Right lobe of liver (tissue), 6 donors: ENCODE measurements around the gene FAT3. TPM values are rescaled to one million over a fixed set of nuclear protein-coding genes. Genes with fewer than 3 reads are reported as not detected.

ENCODE experiments used
- ATAC-seq, 4 donors: fragments of 200-7000 bp; cut with Tn5 transposase; one replicate each; pipeline ENCODE4 v1.9.1; 2020; ENCODE audit warnings: mild to moderate bottlenecking in 4 of 4, moderate library complexity in 4 of 4
- DNase-seq, 3 donors: peaks; one replicate each; pipeline ENCODE4 v3.0.0-alpha.2; 2020
- H3K27ac ChIP-seq, 3 donors: fragments of 200-600 bp; one replicate each; pipeline ENCODE4 v1.8.0; 2022
- H3K27me3 ChIP-seq, 2 donors: fragments of 200-600 bp; one replicate each; pipeline ENCODE4 v1.8.0; 2022
- H3K36me3 ChIP-seq, 4 donors: fragments of 200-600 bp; sonication (generic) in 1 of 4; one replicate each; pipeline versions ENCODE4 v1.5.1 to v1.8.0; 2017 to 2022; ENCODE audit warnings: control low read depth in 1 of 4
- H3K4me1 ChIP-seq, 4 donors: fragments of 200-600 bp; sonication (generic) in 1 of 4; one replicate each; pipeline versions ENCODE4 v1.5.1 to v1.8.0; 2017 to 2022; ENCODE audit warnings: control low read depth in 1 of 4
- H3K4me3 ChIP-seq, 3 donors: fragments of 200-600 bp; one replicate each; pipeline ENCODE4 v1.8.0; 2022
- H3K9me3 ChIP-seq, 4 donors: fragments of 200-600 bp; sonication (generic) in 1 of 4; one replicate each; pipeline versions ENCODE4 v1.5.1 to v1.8.0; 2017 to 2022; ENCODE audit warnings: control low read depth in 1 of 4
- CTCF ChIP-seq, 4 donors: fragments of 200-600 bp in 3 of 4; fragments of 450-650 bp in 1 of 4; IDR thresholded peaks; one replicate each; pipeline versions ENCODE4 v1.5.1 to v1.8.0; 2016 to 2022; ENCODE audit warnings: antibody characterized with exemption in 4 of 4, mild to moderate bottlenecking in 2 of 4
- POLR2A ChIP-seq: fragments of 450-650 bp; IDR thresholded peaks from one replicate; pipeline ENCODE4 v1.6.1; 2017; ENCODE audit warnings: antibody characterized with exemption, mild to moderate bottlenecking
- WGBS: methylation state at CpG from one replicate; pipeline ENCODE4 v1.1.6; 2018; ENCODE audit warnings: low coverage, low lambda C conversion rate; ENCODE audit not compliant: insufficient coverage; ENCODE audit errors: missing lambda C conversion rate; 5-methylcytosine and 5-hydroxymethylcytosine counted together
- intact Hi-C, 2 donors: fragments of 100-400 bp; cut with DNase I; formaldehyde crosslinking; loops; one replicate each; pipeline versions ENCODE4 v1.11.2 to v1.14.1; 2022
- total RNA-seq, 6 experiments: library from RNA; depleted of rRNA in 2 of 6; stranded (reverse); fragments of >200 nt in 2 of 6; fragmentation: NEBNext Ultra II Directional in 3 of 6; extraction: Animal tissue kit (Norgen Biotek cat#: 25700) in 3 of 6; gene quantifications; one replicate each; pipeline versions ENCODE4 v1.1.0 to v1.2.4, GENCODE V29; 2016 to 2023
- donor health status: DM: no; HTN: yes; CAD: no.
- donor health status: DM: no; HTN: no; CAD: no.
- donor health status: DM: no; HTN: no; CAD: no.
- donor health status: DM: no; HTN: yes; CAD: no.
- donor health status: DM: no; HTN: yes; CAD: no.

FAT3 gene
- total RNA-seq, 6 experiments from 2014 or later, result 0.04 to 0.42 (median 0.12) TPM

GRCh38 chr11:92227959-92228935 is 3.6 kb downstream of the FAT3 start:
- Histone ChIP-seq H3K9me3 (no peaks in the 10 kb centered on the region), H3K4me1 (peaks cover 0 to 12% (median 0%) of the 10 kb centered on the region in 4 donors), H3K27me3 (peaks cover 0 to 17% of the 10 kb centered on the region in 2 donors), H3K4me3 (no peak overlapping the region), H3K36me3 (no peaks in the 10 kb centered on the region), H3K27ac (no peak overlapping the region)
- TF ChIP-seq POLR2A (no peak), CTCF (IDR thresholded peaks at IDR 0.05) (no peak)
- WGBS, result 43% methylated on average over 6 of the region's 6 CpGs
- ATAC-seq, result no peak
- intact Hi-C loops, result no loop called here
- no peak for DNase-seq

- no peaks in the 10 kb centered on the region for H3K9me3 ChIP-seq
- no peaks in the 10 kb centered on the region for H3K36me3 ChIP-seq
- no peak overlapping the region for H3K4me3 ChIP-seq
- H3K27me3 ChIP-seq, result no peaks in the 10 kb centered on the region
- no peak for DNase-seq
- H3K4me1 ChIP-seq, result no peaks in the 10 kb centered on the region
- WGBS, result 38% methylated on average over 1 of the region's 1 CpG
- TF ChIP-seq POLR2A, result no peak
- TF ChIP-seq CTCF (IDR thresholded peaks at IDR 0.05), result no peak
- H3K27ac ChIP-seq, result no peak overlapping the region
- intact Hi-C loops, result no loop called here
- ATAC-seq, result no peak
Measured at GRCh38 chr11:92236856-92237255, 12.2 kb downstream of the FAT3 start.

GRCh38 chr11:92240916-92241315 is 16.3 kb downstream of the FAT3 start:
- H3K9me3 ChIP-seq, result no peaks in the 10 kb centered on the region
- intact Hi-C loops, result no loop called here
- no peak for DNase-seq
- no peak overlapping the region for H3K27ac ChIP-seq
- TF ChIP-seq POLR2A (no peak), CTCF (IDR thresholded peaks at IDR 0.05) (no peak)
- H3K27me3 ChIP-seq, result no peaks in the 10 kb centered on the region
- 15% methylated on average over 1 of the region's 1 CpG for WGBS
- ATAC-seq, result no peak
- H3K4me3 ChIP-seq, result no peak overlapping the region
- no peaks in the 10 kb centered on the region for H3K36me3 ChIP-seq
- H3K4me1 ChIP-seq, result no peaks in the 10 kb centered on the region

- H3K27me3 ChIP-seq, result no peaks in the 10 kb centered on the region
- no peaks in the 10 kb centered on the region for H3K36me3 ChIP-seq
- DNase-seq (no peak), ATAC-seq (no peak)
- H3K9me3 ChIP-seq, result no peaks in the 10 kb centered on the region
- WGBS, result 67% methylated on average over 4 of the region's 5 CpGs
- H3K4me3 ChIP-seq, result no peak overlapping the region
- H3K27ac ChIP-seq, result no peak overlapping the region
- no peaks in the 10 kb centered on the region for H3K4me1 ChIP-seq
- TF ChIP-seq POLR2A (no peak), CTCF (IDR thresholded peaks at IDR 0.05) (no peak)
- intact Hi-C loops, result no loop called here
Measured at GRCh38 chr11:92245700-92246271, 21.2 kb downstream of the FAT3 start.
